ENCODE measurements around the gene TSC22D2. TPM values are rescaled to one million over a fixed set of nuclear protein-coding genes. Genes with fewer than 3 reads are reported as not detected.

The TSC22D2 gene
- total RNA-seq = 10 to 100 TPM; 17.8 to 19.2 TPM

DNA sequence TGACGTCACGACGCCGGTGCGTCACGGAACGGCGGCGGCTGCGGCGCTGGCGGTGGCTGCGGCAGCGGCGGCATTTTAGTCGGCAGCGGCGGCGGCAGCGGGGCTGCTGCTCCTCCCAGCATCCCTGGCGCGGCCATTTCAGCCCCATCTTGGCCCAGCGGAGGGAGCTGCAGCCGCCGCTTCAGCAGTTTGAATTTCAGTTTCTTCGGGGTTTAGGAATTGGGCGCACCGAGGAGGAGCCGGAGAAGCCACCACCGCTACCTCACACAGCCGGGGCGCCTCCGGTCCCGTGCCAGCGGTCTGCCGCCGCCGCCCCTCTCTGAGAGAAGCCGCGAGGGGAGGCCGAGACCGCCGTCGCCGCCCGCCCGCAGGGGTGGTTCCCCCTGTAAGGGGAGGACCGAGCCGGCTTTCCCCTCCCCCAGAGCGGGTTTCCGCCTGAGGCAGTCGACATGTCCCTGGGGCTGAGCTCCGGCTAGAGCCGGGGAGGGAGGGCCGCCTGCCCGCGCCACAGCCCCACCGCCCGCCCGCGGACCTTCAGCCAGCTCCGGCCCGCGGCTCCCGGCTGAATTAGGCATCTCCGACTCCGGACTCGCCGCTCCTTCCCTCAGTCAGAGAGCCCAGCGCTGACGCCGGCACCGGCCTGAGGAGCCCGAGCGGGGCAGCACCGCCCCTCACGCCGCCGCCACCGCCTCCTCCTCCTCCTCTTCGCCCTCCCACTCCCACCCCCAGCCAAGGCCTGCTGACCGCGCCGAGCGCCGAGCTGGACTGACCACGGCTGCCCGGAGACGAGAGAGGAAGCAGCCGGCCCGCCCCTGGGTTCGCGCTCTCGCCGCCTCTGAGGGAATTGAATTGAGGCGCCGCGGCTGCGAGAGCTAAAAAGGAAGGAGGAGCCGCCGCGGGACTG, at the start of gene TSC22D2:
TSS of gene TSC22D2 (plus strand) at position 78 of the 904 bp plus-strand sequence. CDS start 1,053 bp downstream, outside the sequence.
- CTCF ChIA-PET = interaction anchor here (0.5 to 2.5 kb wide), 10 partner anchors 21 to 897 kb away, joined by 3 to 13 read pairs (median 4); no protein-coding TSS in a partner anchor
- POLR2A ChIA-PET = interaction anchor here (0.6 to 2.6 kb wide), 12 partner anchors 35 to 1408 kb away, joined by 3 to 8 read pairs (median 3); partner anchors contain the start of genes ERICH6, SELENOT and SERP1

DNA sequence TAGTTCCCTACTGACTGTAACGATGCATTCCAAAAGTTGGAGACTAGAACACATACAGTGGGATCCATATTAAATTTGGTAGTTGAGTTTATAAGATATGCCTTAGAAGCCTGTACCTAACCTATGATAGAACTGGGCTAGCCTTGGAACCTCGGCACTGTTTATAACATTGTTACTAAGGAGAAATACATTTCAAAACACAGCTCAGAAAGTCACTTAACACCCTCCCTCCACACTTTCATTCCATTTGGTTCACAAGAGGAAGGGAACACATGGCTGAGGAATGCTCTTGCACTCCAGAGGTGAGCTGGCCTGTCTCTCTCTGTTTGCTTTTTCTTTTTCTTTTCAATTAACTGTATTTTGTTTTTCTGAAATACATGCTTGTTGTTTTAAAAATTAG, 48.7 kb upstream of the TSC22D2 start:
- ChIA-PET CTCF (no interaction called here), POLR2A (no interaction called here)

DNA sequence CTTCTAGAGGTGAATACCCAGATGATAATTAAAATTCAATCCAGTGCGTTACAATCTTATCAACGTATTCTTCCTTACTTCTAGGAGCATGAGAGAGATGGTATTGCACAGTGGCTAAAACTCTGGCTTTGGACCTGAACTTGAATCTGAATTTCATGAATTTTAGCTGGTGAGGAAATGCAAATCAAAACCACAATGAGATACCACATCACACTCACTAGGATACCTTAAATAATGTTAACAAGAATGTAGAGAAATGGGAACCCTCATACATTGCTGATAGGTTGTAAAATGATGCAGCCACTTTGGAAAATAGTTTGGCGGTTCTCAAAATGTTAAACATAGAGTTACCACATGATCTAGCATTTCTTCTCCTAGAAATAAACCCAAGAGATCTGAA, 47.1 kb upstream of the TSC22D2 start:
- ChIA-PET POLR2A (no interaction called here), CTCF (no interaction called here)

DNA sequence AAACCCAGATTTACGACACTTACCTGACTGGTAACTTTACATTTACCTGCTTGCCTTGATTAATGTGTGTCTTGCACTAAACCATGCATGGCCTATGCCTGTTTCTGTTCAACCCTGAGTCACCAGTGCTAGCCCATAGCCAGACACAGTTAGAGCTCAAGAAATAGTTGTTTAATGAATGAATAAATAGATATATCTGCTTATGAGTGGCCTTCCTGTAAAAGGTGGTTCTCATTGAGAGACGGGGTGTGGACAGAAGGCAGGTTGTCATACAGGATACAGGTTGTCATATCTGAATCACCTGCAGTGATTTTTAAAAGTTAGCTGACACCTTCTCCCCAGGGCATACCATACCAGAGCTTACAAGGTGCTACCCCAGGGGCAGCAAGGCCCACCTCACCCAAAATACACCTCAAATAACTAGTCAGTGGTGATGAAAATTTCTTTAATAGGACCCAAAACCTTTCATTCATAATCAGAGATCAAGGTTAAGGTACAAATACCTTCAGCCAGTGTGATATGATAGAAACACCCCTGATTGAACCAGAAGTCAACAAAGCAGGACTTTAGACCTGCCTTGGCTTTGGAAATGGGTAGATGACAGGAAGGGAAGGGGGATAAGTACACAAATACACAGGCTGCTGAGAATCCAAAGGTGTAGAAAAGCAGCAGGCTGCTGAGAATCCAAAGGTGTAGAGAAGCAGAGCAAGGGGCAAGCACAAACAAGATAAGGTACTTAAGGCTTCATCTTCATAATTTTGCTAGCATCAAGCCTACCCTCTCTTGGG, 45.4 kb upstream of the TSC22D2 start:
- ChIA-PET POLR2A (no interaction called here), CTCF (no interaction called here)

DNA sequence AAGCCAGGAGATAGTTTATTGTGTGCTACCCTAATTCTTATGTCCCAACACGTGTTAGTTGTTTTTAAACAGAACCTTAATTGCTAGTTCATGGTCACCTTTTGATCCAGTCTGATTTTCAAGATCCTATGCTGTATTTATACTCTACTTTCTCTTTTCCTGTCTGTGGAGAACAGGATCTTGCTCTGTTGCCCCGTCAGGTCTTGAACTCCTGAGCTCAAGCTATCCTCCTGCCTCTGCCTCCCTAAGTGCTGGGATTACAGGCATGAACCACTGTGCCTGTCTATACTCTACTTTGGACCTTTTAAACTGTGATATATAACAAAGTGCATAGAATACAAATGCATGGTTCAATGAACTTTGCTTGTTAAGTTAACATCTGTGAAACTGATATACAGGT, 44.7 kb upstream of the TSC22D2 start:
- ChIA-PET CTCF (no interaction called here), POLR2A (no interaction called here)

DNA sequence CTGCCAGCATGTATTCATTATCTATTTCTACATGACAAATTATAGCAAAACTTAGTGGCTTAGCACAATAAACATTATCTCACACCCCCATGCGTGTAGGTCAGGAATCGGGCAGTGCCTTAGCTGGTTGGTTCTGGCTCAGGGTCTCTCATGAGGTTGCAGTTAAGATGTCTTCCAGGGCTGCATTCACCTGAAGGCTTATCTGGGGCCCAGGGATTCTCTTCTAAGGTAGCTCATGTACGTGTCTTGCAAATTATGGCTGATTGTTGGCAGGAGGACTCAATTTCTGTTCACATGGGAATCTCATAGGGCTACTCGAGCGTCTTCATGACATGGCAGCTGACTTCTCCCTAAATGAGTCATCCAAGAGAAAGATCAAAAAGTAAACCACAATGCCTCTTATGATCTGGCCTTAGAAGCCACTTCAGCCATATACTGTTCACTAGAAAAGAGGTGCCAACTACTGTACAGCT, 42.9 kb upstream of the TSC22D2 start:
- CTCF ChIA-PET = interaction anchor here (0.6 kb wide), 1 partner anchor 1014 kb away, joined by 4 read pairs; no protein-coding TSS in a partner anchor
- POLR2A ChIA-PET = no interaction called here

DNA sequence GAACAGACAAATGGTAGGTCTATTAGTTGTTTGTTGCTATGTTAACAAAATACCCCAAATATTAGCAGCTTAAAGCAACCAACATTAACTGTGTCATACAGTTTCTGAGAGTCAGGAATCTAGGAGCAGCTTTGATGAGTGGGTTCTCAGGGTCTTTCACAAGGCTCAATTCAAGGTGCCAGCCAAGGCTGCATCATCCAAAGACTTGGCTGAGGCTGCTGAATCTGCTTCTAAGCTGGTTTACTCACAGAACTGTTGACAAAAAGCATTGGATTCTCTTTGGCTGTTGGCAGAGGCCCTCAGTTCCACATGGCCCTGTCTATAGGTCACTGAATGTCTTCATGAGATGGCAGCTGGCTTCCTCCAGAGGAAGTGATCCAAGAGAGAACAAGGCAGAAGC, 40.3 kb upstream of the TSC22D2 start:
- ChIA-PET POLR2A (no interaction called here), CTCF (no interaction called here)

DNA sequence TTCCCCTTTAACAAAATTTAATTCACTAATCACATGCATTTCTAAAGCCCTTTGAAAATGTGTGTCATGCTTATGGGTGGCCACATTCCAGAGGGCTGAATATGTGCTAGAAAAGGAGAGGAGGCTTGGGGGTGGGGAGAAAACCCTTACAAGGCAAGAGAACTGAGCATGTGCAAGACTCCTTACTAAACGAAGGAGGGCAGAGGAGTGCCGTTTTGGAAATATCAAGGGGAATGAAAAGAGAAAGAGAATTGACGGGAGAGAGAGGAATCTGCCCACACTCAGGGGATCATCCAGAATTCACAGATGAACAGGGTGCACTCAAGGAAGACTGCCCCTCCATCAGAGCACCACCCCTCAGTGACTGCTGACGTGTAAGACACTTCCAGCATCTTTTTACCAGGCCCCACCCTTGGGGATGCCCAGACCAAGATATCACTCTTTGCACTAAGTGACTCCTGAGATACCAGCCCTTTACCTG, 37.9 kb upstream of the TSC22D2 start:
- POLR2A ChIA-PET = interaction anchor here (0.6 kb wide), 1 partner anchor 42 kb away, joined by 3 read pairs; no protein-coding TSS in a partner anchor
- CTCF ChIA-PET = no interaction called here

DNA sequence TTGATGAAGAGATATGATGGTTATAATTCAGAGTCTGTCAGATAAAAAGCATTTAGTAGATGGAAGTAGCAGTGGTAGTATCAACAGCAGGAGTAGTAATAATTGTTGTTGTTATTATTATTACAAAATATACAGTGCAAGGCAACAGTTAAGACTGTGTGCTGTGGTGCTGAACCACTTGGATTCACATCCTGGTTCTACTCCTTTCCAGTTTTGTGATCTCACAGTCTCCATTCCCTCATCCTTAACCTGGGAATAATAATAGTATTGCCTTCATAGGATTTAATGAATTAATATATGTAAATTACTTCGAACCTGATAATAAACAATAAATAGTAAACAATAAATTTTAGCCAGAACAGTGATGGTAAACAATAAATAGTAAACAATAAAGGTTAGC, 37.1 kb upstream of the TSC22D2 start:
- POLR2A ChIA-PET = no interaction called here
- CTCF ChIA-PET = no interaction called here

DNA sequence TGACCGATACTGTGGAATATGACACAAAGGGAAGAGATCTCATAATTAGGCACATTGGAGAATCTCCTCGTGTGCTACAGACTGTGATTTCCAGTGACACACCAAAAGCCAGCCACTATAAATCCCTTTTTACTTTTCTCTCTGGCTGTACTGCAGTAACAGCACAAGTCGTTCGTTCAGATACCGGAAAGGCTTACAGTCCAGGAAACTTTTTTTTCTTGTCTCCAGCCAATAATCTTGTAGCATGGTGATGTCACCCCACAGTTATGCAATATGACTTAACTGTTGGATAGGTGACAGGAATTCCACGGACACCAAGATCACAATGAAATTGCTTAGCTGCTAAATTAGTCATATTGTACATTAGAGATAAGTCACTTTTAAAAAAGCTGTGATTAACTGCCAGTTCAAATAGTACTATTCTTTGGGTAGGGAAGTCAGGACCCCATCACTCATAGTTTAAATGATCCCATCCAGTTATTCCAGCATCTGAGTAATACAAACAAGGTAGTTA, 36.3 kb upstream of the TSC22D2 start:
- POLR2A ChIA-PET = no interaction called here
- CTCF ChIA-PET = no interaction called here

DNA sequence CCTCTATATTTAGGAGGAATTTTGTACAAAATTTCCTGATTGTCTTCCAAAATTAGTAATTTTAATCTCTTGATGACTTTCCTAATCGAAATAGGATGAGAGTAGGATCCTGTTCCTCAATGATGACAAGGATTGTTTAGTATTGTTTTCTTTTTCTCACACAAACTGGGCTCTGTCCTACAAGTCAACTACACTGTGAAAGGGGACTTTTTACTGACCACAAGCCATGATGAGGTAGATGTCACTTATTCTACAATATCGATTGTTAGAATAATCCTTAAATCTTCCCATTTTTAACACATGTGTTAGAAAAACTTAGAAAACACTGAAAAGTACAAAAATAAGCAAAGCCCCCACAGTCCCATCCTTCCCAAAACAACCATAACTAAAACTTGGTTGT, 35.8 kb upstream of the TSC22D2 start:
- ChIA-PET CTCF (no interaction called here), POLR2A (no interaction called here)

DNA sequence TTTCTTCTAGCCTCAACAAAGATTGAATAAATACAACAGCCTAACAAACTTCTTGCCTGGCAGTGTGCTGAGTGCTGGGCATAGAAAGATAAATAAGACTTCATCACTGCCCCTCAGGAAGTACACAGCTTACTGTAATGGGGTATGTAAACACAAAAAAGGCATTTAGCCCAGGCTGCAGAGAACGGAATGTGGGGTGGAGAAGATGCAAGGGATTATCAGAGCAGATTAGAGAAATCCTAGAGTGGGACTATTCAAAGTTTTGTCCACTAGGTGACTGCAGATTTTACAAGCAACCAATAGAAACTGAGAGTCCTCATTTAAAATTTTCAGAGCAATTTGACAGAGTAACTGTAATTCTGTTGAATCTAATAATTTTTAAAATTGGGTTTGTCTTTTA, 35.4 kb upstream of the TSC22D2 start:
- ChIA-PET CTCF (no interaction called here), POLR2A (no interaction called here)

DNA sequence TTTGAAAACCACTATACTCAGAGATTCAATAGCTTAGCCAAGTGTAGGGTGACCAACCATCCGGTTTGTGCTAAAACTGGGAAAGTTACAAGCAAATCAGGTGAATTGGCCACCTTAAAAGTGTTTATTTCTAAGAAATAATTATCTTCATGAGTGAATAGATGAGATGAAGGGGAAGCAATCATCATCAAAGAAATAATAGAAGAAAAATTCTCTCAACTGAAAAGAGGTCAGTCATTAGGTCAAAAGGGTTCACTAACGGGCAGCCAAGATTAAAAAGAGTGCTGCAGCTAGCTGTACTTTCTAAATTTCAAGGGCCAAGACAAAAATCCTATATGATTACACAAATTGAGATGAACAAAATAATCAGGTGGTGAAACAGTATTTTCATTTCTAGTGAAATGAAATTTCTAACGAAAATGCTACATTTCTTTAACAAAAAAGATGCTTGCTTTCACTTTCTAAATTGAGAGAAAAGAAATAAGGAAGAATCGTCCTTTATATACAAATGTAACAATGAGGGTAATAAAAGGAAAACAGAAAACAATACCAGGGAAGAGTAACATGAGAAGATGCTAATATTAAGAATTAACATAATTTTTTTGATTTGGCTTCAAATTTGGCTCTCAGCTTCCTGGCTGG, 34.7 kb upstream of the TSC22D2 start:
- POLR2A ChIA-PET = no interaction called here

DNA sequence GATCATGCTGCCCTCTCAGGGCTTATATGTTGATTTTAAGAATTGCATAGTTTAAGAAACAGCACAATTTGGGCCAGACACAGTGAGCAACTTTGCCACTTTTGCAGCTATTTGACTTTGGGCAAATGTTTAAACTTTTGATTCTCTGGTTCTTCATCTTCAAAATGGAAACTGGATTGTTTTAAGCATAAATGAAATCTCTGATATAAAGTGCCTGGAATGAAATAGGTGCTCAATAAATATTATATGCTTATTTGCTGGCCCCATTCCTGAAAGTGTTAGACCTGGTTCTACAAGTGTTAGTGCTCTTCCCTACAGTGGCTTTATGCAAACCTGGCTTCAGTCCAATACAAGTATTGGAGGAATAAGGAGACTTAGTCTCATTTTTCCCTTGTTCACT, 33.1 kb upstream of the TSC22D2 start:
- ChIA-PET POLR2A (no interaction called here), CTCF (interaction anchor here (0.6 kb wide), 1 partner anchor 12 kb away, joined by 3 read pairs; no protein-coding TSS in a partner anchor)

More for the DNA sequence above, 34.7 kb upstream of the TSC22D2 start:
- CTCF ChIA-PET = no interaction called here

DNA sequence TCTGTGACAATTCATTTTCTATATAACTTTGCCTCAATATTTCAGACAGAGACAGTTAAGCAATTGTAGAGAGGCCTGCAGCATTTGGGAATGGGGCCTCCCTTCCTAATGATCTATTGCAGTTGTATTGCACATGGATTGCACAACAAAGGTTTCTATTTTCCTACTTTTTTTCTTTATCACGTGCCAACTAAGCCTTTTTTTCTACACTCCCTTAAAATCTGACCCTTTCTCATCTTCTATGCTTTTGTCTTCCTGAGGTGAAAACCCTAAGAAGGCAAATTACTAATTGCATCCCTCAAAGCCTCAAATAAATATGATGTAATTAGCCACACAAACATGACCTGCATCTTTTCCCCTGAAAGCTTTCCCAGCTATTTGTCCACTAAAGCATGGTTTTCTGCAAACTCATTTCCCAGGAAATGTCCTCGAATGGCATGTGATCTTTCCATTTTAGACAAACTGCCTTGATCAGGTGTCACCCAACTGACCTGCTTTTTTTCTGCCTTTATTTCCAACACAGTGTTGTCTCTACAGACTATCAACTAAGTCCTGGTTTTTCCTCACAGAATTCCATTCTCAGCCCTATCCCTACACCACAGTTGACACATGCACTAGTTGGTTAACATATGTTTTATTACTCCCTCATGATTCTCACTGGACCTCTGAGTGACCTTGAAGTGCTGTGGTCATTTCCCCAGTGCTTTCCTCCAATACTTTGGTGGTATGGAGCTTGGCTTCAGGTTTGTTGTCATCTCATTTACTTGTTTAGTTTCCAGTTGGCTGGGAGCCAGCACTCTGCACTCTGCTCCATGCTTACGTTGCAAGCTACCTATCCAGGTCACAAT, 31.9 kb upstream of the TSC22D2 start:
- CTCF ChIA-PET = interaction anchor here (0.7 kb wide), 1 partner anchor 15 kb away, joined by 3 read pairs; no protein-coding TSS in a partner anchor
- POLR2A ChIA-PET = no interaction called here

DNA sequence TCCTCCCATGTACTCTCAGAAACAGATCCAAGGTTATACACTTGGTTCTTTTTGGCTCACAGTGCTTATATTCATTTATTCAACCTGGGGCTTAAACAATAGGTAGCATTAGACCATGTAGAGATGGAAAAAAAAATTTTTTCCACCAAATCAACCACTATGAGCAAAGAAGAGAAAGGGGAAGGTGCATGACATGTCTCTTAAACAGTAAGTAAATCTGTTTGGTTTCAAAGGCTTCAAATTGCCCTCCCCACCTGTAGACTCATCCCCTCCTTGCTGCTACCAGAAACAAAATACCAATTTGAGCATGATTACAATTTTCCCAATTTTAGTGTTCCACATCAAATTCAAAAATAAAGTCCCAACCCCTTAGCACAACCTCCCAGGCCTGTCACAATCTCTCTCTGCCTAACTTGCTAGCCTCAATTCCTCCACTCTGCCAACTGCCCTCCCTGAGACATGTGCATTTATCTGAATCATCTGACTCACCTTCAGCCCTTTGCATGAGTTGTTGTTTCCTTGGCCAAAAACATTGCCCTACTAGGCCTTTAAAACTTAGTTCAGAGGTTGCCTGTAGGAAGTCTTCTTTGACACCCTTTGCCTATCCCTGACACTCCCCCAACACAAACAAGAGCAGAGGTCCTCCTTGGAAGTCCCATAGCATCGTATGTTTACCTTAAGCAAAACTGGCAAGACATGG, 30.3 kb upstream of the TSC22D2 start:
- ChIA-PET CTCF (interaction anchor here (0.6 kb wide), 1 partner anchor 95 kb away, joined by 3 read pairs; no protein-coding TSS in a partner anchor), POLR2A (no interaction called here)

DNA sequence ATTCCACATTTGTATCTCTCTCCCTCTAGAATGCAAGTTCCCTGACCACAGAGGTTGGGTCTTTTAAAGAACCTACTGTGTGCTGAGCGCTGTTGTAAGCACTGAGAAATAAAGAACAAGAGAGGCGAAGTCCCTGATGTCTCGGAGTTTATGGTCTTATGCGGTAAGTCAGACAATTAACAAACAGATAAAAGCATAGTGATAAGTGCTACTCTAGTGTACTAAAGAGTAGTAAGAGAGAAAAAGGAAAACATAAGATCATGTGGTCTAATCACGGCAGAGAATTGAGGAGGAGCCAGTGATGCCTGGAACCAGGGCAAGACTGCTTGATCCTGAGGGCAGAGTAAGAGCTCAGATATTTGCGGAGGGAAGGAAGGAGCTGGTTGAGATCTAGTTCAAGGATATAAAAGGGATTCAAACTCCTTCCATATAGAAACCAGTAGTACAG, 29.8 kb upstream of the TSC22D2 start:
- CTCF ChIA-PET = interaction anchor here (0.6 kb wide), 1 partner anchor 95 kb away, joined by 3 read pairs; no protein-coding TSS in a partner anchor

DNA sequence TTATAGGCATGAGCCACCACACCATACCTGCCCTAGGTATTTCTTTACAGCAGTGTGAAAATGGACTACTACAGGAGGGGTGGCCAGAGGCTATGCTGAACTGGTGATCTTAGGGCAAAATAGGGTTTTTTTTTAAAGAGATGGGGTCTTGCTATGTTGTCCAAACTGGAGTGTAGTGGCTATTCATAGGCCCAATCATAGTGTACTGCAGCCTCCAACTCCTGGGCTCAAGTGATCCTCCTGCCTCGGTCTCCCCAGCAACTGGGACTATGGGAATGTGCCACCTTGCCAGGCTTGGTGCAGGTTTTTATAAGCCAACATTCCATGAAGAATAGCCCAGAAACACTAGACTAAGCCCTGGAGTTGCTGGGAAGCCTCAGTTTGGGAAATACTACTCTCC, 28.6 kb upstream of the TSC22D2 start:
- CTCF ChIA-PET = no interaction called here

More for the DNA sequence above, 29.8 kb upstream of the TSC22D2 start:
- POLR2A ChIA-PET = no interaction called here

More for the DNA sequence above, 28.6 kb upstream of the TSC22D2 start:
- POLR2A ChIA-PET = no interaction called here
